ENCODE measurements around the gene PSENEN. TPM values are rescaled to one million over a fixed set of nuclear protein-coding genes. Genes with fewer than 3 reads are reported as not detected.
A peak's percentile ranks its signal among the peaks of the same experiment; 100 is the strongest.

PSENEN gene
- total RNA-seq, 1 experiment from 2014 or later = 106 TPM

- H3K4me2 ChIP-seq = no peak overlapping the region
- ChIA-PET CTCF (interaction anchor here (0.7 kb wide), 1 partner anchor 359 kb away, joined by 3 read pairs; no protein-coding TSS in a partner anchor), POLR2A (ENCODE audit: unreplicated experiment) (no interaction called here)
- H3K27ac ChIP-seq = no peak overlapping the region
- no peaks in the 10 kb centered on the region for H3K9me3 ChIP-seq (ENCODE audit: insufficient read depth, low read depth)
- H3K4me1 ChIP-seq (replicated peaks; ENCODE audit: insufficient read depth) = peaks cover 16% of the 10 kb centered on the region
- intact Hi-C loops (cut with micrococcal nuclease; ENCODE audit: unreplicated experiment) = no loop called here
- peaks cover 6% of the 10 kb centered on the region; the same call in 1 of the 2 replicates for H3F3A ChIP-seq (ENCODE audit: insufficient read depth, low read depth)
- no peak overlapping the region for H3K4me3 ChIP-seq
- DNase-seq = no peak
- no peak overlapping the region for H2AFZ ChIP-seq
- H3K9me2 ChIP-seq (ENCODE audit: insufficient read depth) = no peaks in the 10 kb centered on the region
- no TSS peak for BruUV-seq (replicated peaks)
- no peak for TF ChIP-seq EZH2 (IDR thresholded peaks at IDR 0.05; ENCODE audit: low read depth)
- TF ChIP-seq CTCF (conservative IDR thresholded peaks at IDR 0.05) = no peak
- H3K79me2 ChIP-seq (ENCODE audit: low read depth) = peaks cover 16% of the 10 kb centered on the region
- H3K36me3 ChIP-seq (ENCODE audit: low read depth) = no peaks in the 10 kb centered on the region
- 0 out of 2 replicates have a peak, but pooled peaks cover under 1% of the 10 kb centered on the region for H4K20me1 ChIP-seq (ENCODE audit: insufficient read depth)
- H3K27me3 ChIP-seq (ENCODE audit: insufficient read depth, low read depth) = no peaks in the 10 kb centered on the region
These were observed 32.0 kb upstream of the PSENEN start for GRCh38 chr19:35713506-35713850.

- BruUV-seq (replicated peaks) = no TSS peak
- Histone ChIP-seq H3K4me1 (replicated peaks; ENCODE audit: insufficient read depth) (peaks cover 15% of the 10 kb centered on the region), H4K20me1 (ENCODE audit: insufficient read depth) (peaks cover 6% of the 10 kb centered on the region), H3K4me2 (no peak overlapping the region), H3K79me2 (ENCODE audit: low read depth) (peaks cover 21% of the 10 kb centered on the region), H3F3A (ENCODE audit: insufficient read depth, low read depth) (peaks cover 6% of the 10 kb centered on the region; the same call in 1 of the 2 replicates), H3K36me3 (ENCODE audit: low read depth) (no peaks in the 10 kb centered on the region), H2AFZ (no peak overlapping the region), H3K9me2 (ENCODE audit: insufficient read depth) (no peaks in the 10 kb centered on the region), H3K27ac (no peak overlapping the region), H3K4me3 (no peak overlapping the region), H3K27me3 (ENCODE audit: insufficient read depth, low read depth) (no peaks in the 10 kb centered on the region), H3K9me3 (ENCODE audit: insufficient read depth, low read depth) (no peaks in the 10 kb centered on the region)
- CTCF ChIA-PET = no interaction called here
- DNase-seq = no peak
- no peak for TF ChIP-seq EZH2 (IDR thresholded peaks at IDR 0.05; ENCODE audit: low read depth)
- no peak for TF ChIP-seq CTCF (conservative IDR thresholded peaks at IDR 0.05)
- intact Hi-C loops (cut with micrococcal nuclease; ENCODE audit: unreplicated experiment) = no loop called here
- POLR2A ChIA-PET (ENCODE audit: unreplicated experiment) = no interaction called here
These were observed 31.5 kb upstream of the PSENEN start for GRCh38 chr19:35713904-35714495.

GRCh38 chr19:35714601-35715354, 30.7 kb upstream of the PSENEN start:
- CTCF ChIA-PET = no interaction called here
- BruUV-seq (replicated peaks) = no TSS peak
- Histone ChIP-seq H3K9me2 (ENCODE audit: insufficient read depth) (no peaks in the 10 kb centered on the region), H3K9me3 (ENCODE audit: insufficient read depth, low read depth) (no peaks in the 10 kb centered on the region), H3F3A (ENCODE audit: insufficient read depth, low read depth) (peaks cover 6% of the 10 kb centered on the region; the same call in 1 of the 2 replicates), H3K79me2 (ENCODE audit: low read depth) (peaks cover 29% of the 10 kb centered on the region), H2AFZ (no peak overlapping the region), H3K27me3 (ENCODE audit: insufficient read depth, low read depth) (no peaks in the 10 kb centered on the region), H4K20me1 (ENCODE audit: insufficient read depth) (peaks cover 11% of the 10 kb centered on the region), H3K4me3 (no peak overlapping the region), H3K27ac (no peak overlapping the region), H3K36me3 (ENCODE audit: low read depth) (no peaks in the 10 kb centered on the region), H3K4me2 (peak overlapping the region; percentile 99), H3K4me1 (replicated peaks; ENCODE audit: insufficient read depth) (peaks cover 20% of the 10 kb centered on the region)
- no peak for DNase-seq
- intact Hi-C loops (cut with micrococcal nuclease; ENCODE audit: unreplicated experiment) = loop anchor here (5.0 kb wide), 1 partner anchor 397 kb away; no protein-coding TSS in a partner anchor
- TF ChIP-seq EZH2 (IDR thresholded peaks at IDR 0.05; ENCODE audit: low read depth) (no peak), CTCF (conservative IDR thresholded peaks at IDR 0.05) (no peak)
- POLR2A ChIA-PET (ENCODE audit: unreplicated experiment) = interaction anchor here (0.6 kb wide), 1 partner anchor 1581 kb away, joined by 6 read pairs; no protein-coding TSS in a partner anchor

All from PC-9 (cell line).